HG03025 (cell line): ENCODE measurements around the gene SPATA16.
"Not testable (repeated sequence)": the region's sequence is repeated elsewhere in the genome, so short reads cannot be mapped to it uniquely, and the experiment has no call there.

Source experiments
- ATAC-seq: cut with Tn5 transposase; IDR thresholded peaks from one replicate; pipeline ENCODE4 v1.9.1; 2021; ENCODE audit warnings: mild to moderate bottlenecking, moderate library complexity; ENCODE audit not compliant: unreplicated experiment, low FRiP score

The SPATA16 gene

GRCh38 chr3:173065543-173065981 is 75.5 kb downstream of the SPATA16 start:
- ATAC-seq: no peak

DNA sequence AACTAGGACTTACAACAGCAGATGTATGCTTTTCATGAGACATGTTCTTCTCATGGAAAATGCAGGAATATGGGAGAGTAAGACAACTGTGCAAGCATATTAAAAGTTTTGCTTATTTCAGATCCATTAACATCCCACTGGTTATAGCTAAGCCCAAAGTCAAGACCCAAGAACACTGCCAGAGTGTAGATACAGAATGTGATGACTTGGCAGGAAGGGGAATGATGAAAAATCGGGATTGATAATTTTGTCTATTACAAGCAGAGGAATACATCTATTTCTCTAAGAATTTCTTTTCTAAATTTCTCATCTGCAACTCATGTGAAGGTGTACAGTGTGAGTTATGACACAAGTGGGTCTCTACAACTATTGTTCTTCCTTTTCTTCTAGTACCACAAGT is 76.4 kb downstream of the SPATA16 start:
- no peak for ATAC-seq

DNA sequence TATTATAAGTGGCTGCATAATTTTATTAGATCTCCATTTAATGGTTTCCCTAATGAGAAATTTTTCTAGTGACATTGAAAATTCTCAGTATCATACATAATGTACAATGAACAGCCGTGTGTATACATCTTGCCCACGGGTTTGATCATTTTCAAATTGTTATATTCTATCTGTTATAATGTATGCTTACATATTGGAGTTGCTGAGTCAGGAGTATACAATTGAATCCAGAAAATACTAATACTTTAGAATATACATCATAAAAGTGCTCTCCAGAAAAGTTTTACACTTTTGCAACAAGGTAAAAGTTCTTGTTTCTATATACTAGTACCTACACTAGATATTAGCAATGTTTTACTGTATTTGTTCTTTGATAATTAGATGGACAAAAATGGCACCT is 82.8 kb downstream of the SPATA16 start:
- ATAC-seq: no peak

DNA sequence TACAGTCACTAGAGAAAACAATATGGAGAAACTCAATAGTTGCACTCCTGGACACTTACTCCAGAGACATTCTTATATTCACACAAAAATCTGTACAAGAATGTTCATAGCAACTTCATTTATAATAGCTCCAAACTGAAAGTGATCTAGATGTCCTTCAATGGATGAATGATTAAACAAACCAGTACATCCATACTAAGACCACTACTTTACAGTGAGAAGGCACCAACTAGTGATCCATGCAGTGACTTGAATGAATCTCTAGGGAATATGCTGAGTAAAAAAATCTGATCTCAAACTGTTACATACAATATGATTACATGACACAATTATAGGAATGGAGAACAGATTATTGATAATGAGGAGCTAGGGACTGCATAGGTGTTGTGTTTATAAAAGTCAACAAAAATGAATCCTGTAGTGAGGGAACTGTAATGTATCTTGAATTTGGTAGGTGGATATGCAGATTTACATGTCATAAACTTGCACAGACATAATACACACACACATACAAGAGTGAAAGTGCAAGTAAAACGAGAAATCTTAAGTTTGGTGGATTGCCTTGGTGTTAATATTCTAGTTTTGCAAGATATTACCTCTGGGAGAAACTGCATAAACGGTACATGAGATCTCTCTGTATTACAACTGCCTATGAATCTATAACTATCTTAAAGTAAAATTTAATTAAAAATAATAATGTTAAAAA is 85.7 kb downstream of the SPATA16 start:
- ATAC-seq: no peak

- no peak for ATAC-seq
Measured at GRCh38 chr3:173049360-173049759, 91.7 kb downstream of the SPATA16 start.

GRCh38 chr3:173045770-173046382 is 95.2 kb downstream of the SPATA16 start:
- ATAC-seq: no peak

- no peak for ATAC-seq
Measured at GRCh38 chr3:173044998-173045397, 96.0 kb downstream of the SPATA16 start.

DNA sequence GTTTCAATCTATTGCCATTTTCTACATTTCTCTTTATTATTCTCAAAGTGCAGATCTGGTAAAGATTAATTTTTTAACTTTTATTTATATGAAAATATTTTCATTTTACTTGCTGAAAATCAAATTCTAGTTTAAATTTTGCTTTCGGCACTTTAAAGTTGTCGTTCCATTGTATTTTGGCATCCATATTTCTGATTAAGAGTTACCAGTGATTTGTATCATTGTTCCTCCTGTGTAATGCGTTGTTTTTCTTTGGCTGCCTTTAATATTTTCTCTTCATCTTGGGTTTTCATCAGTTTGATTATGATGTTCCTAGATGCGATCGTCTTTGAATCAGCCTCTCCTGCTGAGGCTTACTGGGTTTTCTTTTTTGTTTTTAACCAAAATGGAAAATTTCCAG is 97.3 kb downstream of the SPATA16 start:
- ATAC-seq: no peak

DNA sequence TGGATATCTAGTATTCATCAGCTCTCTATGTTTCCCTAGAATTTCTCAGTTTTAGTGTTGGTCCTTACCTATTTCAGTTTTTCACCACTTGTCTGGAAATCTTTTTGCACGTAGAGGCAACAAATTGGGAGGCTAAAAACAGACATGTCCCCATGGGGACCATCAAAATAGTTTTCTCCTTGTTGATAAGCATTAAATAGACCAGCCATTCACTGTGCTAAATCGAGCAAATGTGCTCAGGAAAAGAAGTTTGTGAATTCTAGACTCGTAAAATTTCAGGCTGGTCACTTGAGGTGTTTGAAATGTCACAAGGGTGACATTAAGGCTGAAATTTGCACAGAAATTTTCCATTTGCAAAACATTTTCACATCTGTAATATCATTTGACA is 102.6 kb downstream of the SPATA16 start:
- ATAC-seq: no peak

DNA sequence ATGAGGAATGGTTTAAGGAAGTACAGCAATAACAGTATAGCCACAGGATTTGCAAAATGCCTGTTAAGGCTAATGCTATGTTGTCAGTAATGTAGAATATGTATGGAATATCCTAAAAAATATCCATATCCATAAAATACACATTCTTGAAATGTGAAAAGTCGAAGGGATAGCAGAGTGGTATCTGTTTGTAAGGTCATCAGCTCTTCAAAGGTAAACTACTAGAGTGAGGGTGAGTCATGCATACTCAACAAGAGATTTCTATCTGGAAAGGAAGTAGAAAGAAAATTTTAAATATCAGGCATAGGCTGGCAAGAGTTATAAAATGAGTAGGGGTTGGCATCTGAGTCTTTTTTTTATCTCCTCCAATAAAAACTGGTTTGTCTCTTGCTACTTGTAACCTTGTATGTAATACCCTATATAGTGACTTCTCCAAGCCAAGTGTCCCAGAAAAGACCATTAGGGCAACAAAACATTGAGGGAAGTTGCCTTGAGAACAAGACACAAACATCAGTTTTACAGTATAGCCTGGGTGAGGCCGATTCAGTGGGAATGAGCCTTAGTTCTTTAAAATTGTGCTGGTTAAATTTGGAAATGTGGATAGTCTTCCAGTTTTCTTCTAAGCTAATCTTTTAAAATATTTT is 103.1 kb downstream of the SPATA16 start:
- ATAC-seq: no peak

DNA sequence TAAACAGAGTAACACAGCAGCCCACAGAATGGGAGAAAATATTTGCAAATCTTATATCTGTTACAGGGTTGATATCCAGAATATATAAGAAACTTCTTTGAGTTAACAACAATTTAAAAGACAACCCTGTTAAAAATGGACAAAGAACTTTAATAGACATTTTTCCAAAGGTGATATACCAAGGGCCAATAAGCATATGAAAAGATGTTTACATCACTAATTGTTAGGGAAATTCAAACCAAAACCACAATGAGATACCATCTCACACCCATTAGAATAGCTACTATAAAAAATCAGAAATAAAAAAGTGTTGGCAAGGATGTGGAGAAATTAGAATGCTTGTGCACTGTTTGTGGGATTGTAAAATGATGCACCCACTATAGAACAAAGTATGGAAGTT is 110.8 kb downstream of the SPATA16 start:
- ATAC-seq: no peak

DNA sequence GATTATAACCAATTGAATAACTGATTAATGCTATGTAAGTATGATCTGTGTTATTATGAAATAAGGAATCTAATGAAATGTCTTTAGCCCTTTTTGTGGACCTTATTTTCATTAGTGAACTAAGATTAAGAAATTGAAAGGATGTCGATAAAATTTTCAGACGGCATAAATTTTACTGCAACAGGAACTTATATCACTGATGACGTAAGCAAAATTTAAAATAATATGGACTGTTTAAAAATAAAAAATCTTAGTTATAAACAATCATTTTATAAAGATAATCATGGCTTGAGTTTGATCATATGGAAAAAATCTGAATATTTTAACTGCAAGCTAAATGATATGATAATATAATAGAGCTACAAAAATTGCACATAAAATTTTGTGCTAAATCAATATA is 112.7 kb downstream of the SPATA16 start:
- ATAC-seq: no peak

GRCh38 chr3:173027429-173027828 is 113.6 kb downstream of the SPATA16 start:
- ATAC-seq: no peak

- no peak for ATAC-seq
Measured at GRCh38 chr3:173025941-173026340, 115.1 kb downstream of the SPATA16 start.

GRCh38 chr3:173021547-173022185 is 119.4 kb downstream of the SPATA16 start:
- ATAC-seq: no peak

- not testable (repeated sequence) for ATAC-seq
Measured at GRCh38 chr3:173020128-173020527, 120.9 kb downstream of the SPATA16 start.

DNA sequence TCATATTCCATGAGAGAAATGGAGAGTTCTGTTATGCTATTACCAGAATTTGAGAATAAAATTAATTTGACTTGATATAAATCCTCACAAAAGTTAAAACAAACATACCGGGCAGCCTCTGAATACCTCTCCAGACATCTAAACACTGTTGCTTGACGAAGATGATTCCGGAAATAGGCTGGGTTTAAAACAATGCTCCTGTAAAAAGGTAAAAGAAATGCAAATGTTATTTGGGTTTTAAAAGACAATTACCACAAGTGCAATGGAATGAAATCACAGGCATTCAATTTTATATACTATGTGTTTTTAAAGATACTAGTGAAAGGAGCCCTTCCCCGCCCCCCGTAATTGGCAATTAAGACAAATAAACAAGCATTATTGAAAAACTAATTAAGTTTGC is 121.7 kb downstream of the SPATA16 start:
- ATAC-seq: no peak

DNA sequence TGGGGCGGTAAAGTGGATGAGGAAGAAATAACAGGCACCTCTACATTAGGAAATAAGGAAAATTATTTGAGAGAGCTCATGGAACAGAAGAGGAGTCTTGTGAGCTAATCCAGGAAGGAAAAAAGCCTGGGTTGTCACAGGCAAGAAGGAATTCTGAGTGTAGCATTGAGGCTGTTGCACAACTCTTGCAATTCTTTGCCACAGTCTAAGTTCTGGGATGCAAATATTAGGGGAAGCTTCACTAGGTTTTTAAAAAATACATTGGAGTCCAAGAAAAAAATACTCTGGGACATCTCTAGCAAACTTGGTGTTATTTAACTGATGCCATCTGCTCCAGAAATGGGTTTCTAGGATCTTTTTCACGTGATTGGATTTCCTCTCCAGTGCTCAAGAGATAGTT is 122.3 kb downstream of the SPATA16 start:
- ATAC-seq: no peak

DNA sequence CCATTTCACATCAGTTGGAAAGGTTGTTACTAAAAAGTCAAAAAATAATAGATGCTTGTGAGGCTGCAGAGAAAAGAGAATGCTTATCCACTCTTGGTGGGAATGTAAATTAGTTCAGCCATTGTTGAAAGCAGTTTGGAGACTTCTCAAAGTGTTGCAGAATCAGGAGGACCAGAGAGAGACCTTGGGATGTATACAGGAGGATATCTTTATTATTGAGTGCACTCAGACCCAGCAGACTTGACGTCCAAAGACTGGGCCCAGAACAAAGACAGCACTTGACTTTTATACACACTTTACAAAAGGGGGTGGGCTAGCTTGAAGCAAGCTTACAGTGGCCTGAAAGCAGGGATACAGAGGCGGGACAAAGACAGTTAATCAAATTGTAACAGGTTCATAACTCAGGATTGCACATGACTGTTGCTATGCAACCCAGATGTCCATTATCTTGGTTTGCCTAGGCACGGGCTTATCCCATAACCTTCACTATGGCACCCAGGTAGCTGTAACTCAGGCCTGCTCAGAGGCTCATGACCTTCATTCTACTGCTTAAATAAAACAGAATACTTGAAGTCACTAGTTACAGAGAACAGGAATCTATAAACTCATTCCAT is 127.7 kb downstream of the SPATA16 start:
- ATAC-seq: no peak

DNA sequence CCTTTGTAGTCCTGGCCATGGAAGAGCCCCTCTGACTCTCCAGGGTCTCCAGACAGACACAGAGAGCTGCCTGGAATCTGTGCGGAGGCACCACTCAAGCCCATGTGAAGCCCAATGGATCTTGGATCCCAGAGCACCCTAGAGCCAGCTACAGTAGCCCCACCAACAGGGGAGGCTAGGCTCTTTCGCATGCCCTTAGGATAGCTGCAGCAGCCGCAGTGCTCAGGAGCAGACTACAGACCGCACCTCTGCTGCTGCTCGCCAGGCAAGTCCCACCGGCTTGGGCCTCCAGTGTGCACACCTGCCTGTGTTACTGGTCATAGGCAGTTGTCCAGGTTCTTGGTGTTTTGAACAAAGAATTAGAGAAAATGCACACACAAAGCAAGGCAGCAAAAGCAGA is 131.6 kb downstream of the SPATA16 start:
- ATAC-seq: no peak

DNA sequence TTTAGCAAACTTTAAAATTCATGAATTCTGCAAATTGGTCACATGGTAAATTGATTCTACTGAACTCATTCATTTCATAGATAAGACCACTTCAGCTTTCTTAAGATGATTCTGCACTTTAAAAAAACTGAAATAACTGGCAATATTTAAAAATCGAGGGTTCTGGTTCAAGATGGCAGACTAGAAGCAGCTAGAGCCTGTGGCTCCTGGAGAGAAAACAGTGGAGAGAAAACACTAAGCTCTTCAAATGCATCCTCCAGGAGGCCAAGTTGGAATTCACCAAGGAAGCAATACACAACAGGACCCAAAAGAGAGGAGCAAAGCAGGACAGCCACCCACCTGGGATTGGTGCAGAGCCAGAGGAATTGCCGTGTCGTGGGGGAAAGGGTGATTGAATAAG is 132.1 kb downstream of the SPATA16 start:
- ATAC-seq: no peak
